HG03175 (cell line): ENCODE data around the gene MUCL1.

Source experiments
- ATAC-seq: cut with Tn5 transposase; IDR thresholded peaks from one replicate; pipeline ENCODE4 v1.9.1; 2021; ENCODE audit warnings: mild to moderate bottlenecking, moderate library complexity; ENCODE audit not compliant: unreplicated experiment

MUCL1 gene

GRCh38 chr12:54891717-54892478 is 37.6 kb downstream of the MUCL1 start:
- no peak for ATAC-seq
